Activated CD8-positive, alpha-beta memory T cell treated with anti-CD3 and anti-CD28 coated beads, Interleukin-2, amount 10 ng/mL, durations not matched to agents 7 days and 5 days (primary cell): Measurements from ENCODE around the gene ACSL5. TPM values are rescaled to one million over a fixed set of nuclear protein-coding genes. Genes with fewer than 3 reads are reported as not detected.

Experiments used
- ATAC-seq: fragments of 150-1000 bp; cut with Tn5 transposase; one replicate; pipeline ENCODE4 v1.10.0; 2021; ENCODE audit warnings: moderate library complexity
- CTCF ChIA-PET: fragments of 350-600 bp; sonication (Branson Sonifier 250); formaldehyde crosslinking; loops from one replicate; lab custom pipeline; 2021; ENCODE audit warnings: antibody characterized with exemption; lab: Charles Lee
- DNase-seq: peaks from one replicate; pipeline ENCODE4 v3.0.0-alpha.2; 2020
- H3K27ac Mint-ChIP-seq: one replicate; pipeline ENCODE4 v1.8.0; 2021; ENCODE audit warnings: mild to moderate bottlenecking, mixed read lengths
- H3K27me3 Mint-ChIP-seq: one replicate; pipeline ENCODE4 v1.8.0; 2021; ENCODE audit warnings: mixed read lengths
- H3K36me3 Mint-ChIP-seq: one replicate; pipeline ENCODE4 v1.8.0; 2021; ENCODE audit warnings: mild to moderate bottlenecking, mixed read lengths
- H3K4me1 Mint-ChIP-seq: one replicate; pipeline ENCODE4 v1.8.0; 2021; ENCODE audit warnings: mixed read lengths
- H3K4me3 Mint-ChIP-seq: one replicate; pipeline ENCODE4 v1.8.0; 2021; ENCODE audit warnings: mild to moderate bottlenecking, moderate library complexity, mixed read lengths
- H3K9me3 Mint-ChIP-seq: one replicate; pipeline ENCODE4 v1.8.0; 2022; ENCODE audit warnings: low read depth, mixed read lengths
- total RNA-seq, 2 experiments: library from RNA; stranded (reverse); gene quantifications; one replicate each; pipeline ENCODE4 v1.2.3, GENCODE V29; 2021

The ACSL5 gene
- total RNA-seq, 2 experiments from 2014 or later: 58.1 to 64.4 TPM

- DNase-seq (no peak), ATAC-seq (no peak)
- Mint-ChIP-seq H3K4me1 (no peaks in the 10 kb centered on the region), H3K27ac (no peak overlapping the region), H3K27me3 (no peaks in the 10 kb centered on the region), H3K4me3 (no peak overlapping the region), H3K9me3 (no peaks in the 10 kb centered on the region), H3K36me3 (peaks cover 59% of the 10 kb centered on the region)
- CTCF ChIA-PET: interaction anchor here (1.8 kb wide), 1 partner anchor 25 kb away, joined by 6 read pairs; no protein-coding TSS in a partner anchor
These were observed 35.8 kb downstream of the ACSL5 start for GRCh38 chr10:112409755-112410154.

GRCh38 chr10:112412696-112413095 lies 38.8 kb downstream of the ACSL5 start:
- H3K4me3 Mint-ChIP-seq: no peak overlapping the region
- peaks cover 55% of the 10 kb centered on the region for H3K36me3 Mint-ChIP-seq
- H3K27ac Mint-ChIP-seq: no peak overlapping the region
- CTCF ChIA-PET: no interaction called here
- DNase-seq (no peak), ATAC-seq (no peak)
- no peaks in the 10 kb centered on the region for H3K9me3 Mint-ChIP-seq
- H3K4me1 Mint-ChIP-seq: no peaks in the 10 kb centered on the region
- H3K27me3 Mint-ChIP-seq: no peaks in the 10 kb centered on the region

DNA sequence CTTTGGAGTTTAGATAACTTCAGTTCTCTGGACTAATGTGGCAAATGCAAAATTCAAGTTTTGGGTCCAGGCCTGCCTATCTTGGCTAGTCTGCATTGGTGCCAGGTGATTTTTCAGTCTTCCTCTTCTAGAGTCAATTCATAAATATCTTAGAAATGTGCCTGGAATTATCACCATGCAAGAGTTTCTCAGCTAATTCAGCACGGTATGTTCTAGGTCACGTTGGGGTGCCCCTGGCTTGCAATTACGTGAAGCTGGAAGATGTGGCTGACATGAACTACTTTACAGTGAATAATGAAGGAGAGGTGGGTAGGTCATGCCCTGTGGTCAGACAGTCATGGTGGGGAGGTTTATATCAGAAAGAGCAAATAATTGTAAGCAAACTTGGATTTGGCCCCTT lies 47.8 kb downstream of the ACSL5 start:
- Mint-ChIP-seq H3K36me3 (peaks cover 39% of the 10 kb centered on the region), H3K9me3 (no peaks in the 10 kb centered on the region), H3K27ac (no peak overlapping the region), H3K27me3 (no peaks in the 10 kb centered on the region), H3K4me3 (no peak overlapping the region), H3K4me1 (no peaks in the 10 kb centered on the region)
- ATAC-seq (no peak), DNase-seq (no peak)
- CTCF ChIA-PET: no interaction called here

DNA sequence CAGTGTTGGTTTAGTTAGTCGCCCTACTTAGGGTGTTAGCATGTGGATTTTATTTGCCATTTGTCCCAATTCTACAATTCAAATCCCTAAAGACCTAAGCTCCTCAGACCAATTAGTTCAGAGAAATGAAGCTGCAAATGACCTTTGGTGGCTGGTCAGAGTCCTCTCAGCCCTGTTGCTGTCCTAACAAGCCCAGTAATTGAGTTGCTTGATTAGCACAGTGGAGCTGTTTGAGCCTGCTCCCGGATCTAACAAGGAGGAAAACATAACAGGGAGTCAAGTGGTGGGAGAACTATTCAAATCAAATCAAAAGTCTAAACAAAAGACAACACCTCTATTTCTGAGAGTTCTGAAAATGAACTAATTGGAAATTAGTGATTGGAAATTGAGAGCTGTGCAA lies 50.7 kb downstream of the ACSL5 start:
- CTCF ChIA-PET: interaction anchor here (1.8 to 1.9 kb wide), 2 partner anchors 8 to 11 kb away, joined by 6 to 7 read pairs; no protein-coding TSS in a partner anchor
- no peaks in the 10 kb centered on the region for H3K4me1 Mint-ChIP-seq
- H3K36me3 Mint-ChIP-seq: peaks cover 43% of the 10 kb centered on the region
- no peak overlapping the region for H3K27ac Mint-ChIP-seq
- no peak overlapping the region for H3K4me3 Mint-ChIP-seq
- DNase-seq: no peak
- no peaks in the 10 kb centered on the region for H3K27me3 Mint-ChIP-seq
- ATAC-seq: no peak
- no peaks in the 10 kb centered on the region for H3K9me3 Mint-ChIP-seq

- H3K27ac Mint-ChIP-seq: no peak overlapping the region
- H3K36me3 Mint-ChIP-seq: peaks cover 43% of the 10 kb centered on the region
- no peaks in the 10 kb centered on the region for H3K9me3 Mint-ChIP-seq
- ATAC-seq (no peak), DNase-seq (no peak)
- no peaks in the 10 kb centered on the region for H3K4me1 Mint-ChIP-seq
- CTCF ChIA-PET: interaction anchor here (1.0 to 1.9 kb wide), 6 partner anchors 8 to 91 kb away, joined by 3 to 7 read pairs (median 4); no protein-coding TSS in a partner anchor
- no peak overlapping the region for H3K4me3 Mint-ChIP-seq
- no peaks in the 10 kb centered on the region for H3K27me3 Mint-ChIP-seq
These were observed 52.2 kb downstream of the ACSL5 start for GRCh38 chr10:112426111-112426510.

DNA sequence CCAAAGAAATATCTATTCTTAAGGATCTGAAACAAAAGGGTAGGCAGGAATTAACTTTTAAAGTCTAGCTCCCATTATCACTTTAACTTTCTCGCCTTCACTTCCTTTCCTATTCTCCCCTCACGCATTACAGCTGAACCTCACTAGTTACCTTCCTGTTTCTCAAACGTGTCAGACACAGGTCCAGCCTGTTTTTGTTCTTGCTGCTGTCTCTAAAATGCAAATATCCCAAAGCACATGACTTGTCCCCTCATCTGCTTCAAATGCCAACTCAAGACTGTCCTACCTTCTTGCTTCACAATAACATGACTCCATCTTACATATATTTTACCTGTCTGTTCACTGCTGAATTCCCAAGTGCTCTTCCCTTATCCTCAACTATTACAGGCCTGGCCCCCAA lies 55.2 kb downstream of the ACSL5 start:
- no peaks in the 10 kb centered on the region for H3K27me3 Mint-ChIP-seq
- peaks cover 42% of the 10 kb centered on the region for H3K36me3 Mint-ChIP-seq
- no peak overlapping the region for H3K4me3 Mint-ChIP-seq
- no peaks in the 10 kb centered on the region for H3K9me3 Mint-ChIP-seq
- no peak for DNase-seq
- CTCF ChIA-PET: interaction anchor here (1.0 to 1.1 kb wide), 2 partner anchors 11 to 12 kb away, joined by 3 to 4 read pairs; no protein-coding TSS in a partner anchor
- ATAC-seq: no peak
- peak overlapping the region; percentile 62 for H3K27ac Mint-ChIP-seq
- H3K4me1 Mint-ChIP-seq: no peaks in the 10 kb centered on the region

GRCh38 chr10:112429654-112430230 lies 55.8 kb downstream of the ACSL5 start:
- H3K27me3 Mint-ChIP-seq: no peaks in the 10 kb centered on the region
- H3K36me3 Mint-ChIP-seq: peaks cover 41% of the 10 kb centered on the region
- no peak for ATAC-seq
- peak overlapping the region; percentile 62 for H3K27ac Mint-ChIP-seq
- H3K4me1 Mint-ChIP-seq: no peaks in the 10 kb centered on the region
- H3K9me3 Mint-ChIP-seq: no peaks in the 10 kb centered on the region
- H3K4me3 Mint-ChIP-seq: no peak overlapping the region
- CTCF ChIA-PET: interaction anchor here (1.0 to 1.1 kb wide), 2 partner anchors 10 to 12 kb away, joined by 3 to 4 read pairs; no protein-coding TSS in a partner anchor
- no peak for DNase-seq

DNA sequence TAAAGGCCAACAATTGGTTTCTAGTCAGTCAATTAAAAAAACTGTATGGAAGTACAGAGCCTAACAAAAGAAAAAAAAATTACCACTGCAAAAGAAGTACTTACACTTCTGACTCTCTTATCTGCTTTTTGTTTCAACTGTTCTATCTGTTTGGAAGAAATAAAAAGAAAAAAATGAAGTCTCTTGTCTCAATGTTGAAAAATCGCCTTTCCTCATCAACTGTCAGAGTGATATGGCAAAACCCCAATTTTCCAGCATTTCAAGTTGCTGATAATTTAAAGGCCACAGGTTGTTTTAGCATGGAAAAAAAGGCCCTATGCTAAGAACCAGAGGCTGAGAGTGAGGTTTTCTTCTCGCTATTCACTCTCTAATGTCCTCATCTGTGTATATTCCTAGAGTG lies 59.2 kb downstream of the ACSL5 start:
- Mint-ChIP-seq H3K27ac (no peak overlapping the region), H3K36me3 (peaks cover 25% of the 10 kb centered on the region), H3K4me1 (no peaks in the 10 kb centered on the region), H3K4me3 (no peak overlapping the region), H3K27me3 (no peaks in the 10 kb centered on the region), H3K9me3 (no peaks in the 10 kb centered on the region)
- ATAC-seq (no peak), DNase-seq (no peak)
- CTCF ChIA-PET: no interaction called here

DNA sequence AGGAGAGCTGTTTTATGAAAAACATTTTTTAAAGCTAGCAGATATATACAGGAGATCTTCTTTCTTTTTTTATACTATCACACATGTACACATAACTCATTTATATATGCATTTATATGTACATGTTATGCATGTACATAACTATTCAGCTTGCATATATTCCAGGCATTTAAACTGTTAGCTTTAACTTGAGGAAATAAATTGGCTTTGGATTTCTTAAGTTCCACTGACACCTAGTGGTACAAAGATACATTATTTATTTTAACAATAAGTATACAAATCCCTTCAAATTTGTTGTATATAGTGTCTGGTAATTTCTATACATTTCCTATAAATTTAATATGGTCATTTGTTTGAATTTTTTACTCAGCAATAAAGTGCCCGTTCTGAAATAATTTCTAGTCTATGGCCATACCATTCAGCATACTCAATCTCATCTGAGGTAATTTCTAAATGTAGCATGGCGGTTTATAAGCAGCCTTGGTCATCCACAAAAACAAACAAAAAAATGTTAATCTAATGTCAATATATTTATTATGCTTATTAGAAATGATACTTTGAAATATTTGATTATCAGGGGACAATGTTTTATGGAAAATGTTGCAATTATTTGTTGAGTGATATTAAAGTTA lies 61.2 kb downstream of the ACSL5 start:
- Mint-ChIP-seq H3K27ac (no peak overlapping the region), H3K36me3 (peaks cover 24% of the 10 kb centered on the region), H3K9me3 (no peaks in the 10 kb centered on the region), H3K4me1 (no peaks in the 10 kb centered on the region), H3K27me3 (no peaks in the 10 kb centered on the region), H3K4me3 (no peak overlapping the region)
- no peak for ATAC-seq
- CTCF ChIA-PET: interaction anchor here (0.7 to 3.4 kb wide), 16 partner anchors 9 to 320 kb away, joined by 3 to 14 read pairs (median 5); partner anchors contain the start of genes VTI1A and ZDHHC6
- DNase-seq: no peak

- no peak overlapping the region for H3K27ac Mint-ChIP-seq
- CTCF ChIA-PET: no interaction called here
- no peaks in the 10 kb centered on the region for H3K9me3 Mint-ChIP-seq
- DNase-seq: no peak
- peaks cover 22% of the 10 kb centered on the region for H3K4me1 Mint-ChIP-seq
- no peak overlapping the region for H3K4me3 Mint-ChIP-seq
- no peaks in the 10 kb centered on the region for H3K27me3 Mint-ChIP-seq
- peaks cover 30% of the 10 kb centered on the region for H3K36me3 Mint-ChIP-seq
- no peak for ATAC-seq
These were observed 64.4 kb downstream of the ACSL5 start for GRCh38 chr10:112438356-112438755.

GRCh38 chr10:112441520-112441919 lies 67.6 kb downstream of the ACSL5 start:
- peaks cover 37% of the 10 kb centered on the region for H3K36me3 Mint-ChIP-seq
- ATAC-seq (no peak), DNase-seq (no peak)
- H3K9me3 Mint-ChIP-seq: no peaks in the 10 kb centered on the region
- no peak overlapping the region for H3K4me3 Mint-ChIP-seq
- peaks cover 48% of the 10 kb centered on the region for H3K4me1 Mint-ChIP-seq
- peak overlapping the region; percentile 16 for H3K27ac Mint-ChIP-seq
- no peaks in the 10 kb centered on the region for H3K27me3 Mint-ChIP-seq
- CTCF ChIA-PET: interaction anchor here (1.1 kb wide), 2 partner anchors 10 to 44 kb away, joined by 3 read pairs; no protein-coding TSS in a partner anchor

- CTCF ChIA-PET: interaction anchor here (1.1 kb wide), 1 partner anchor 10 kb away, joined by 3 read pairs; no protein-coding TSS in a partner anchor
- H3K27me3 Mint-ChIP-seq: no peaks in the 10 kb centered on the region
- peaks cover 48% of the 10 kb centered on the region for H3K4me1 Mint-ChIP-seq
- ATAC-seq (peak; percentile 29), DNase-seq (no peak)
- H3K4me3 Mint-ChIP-seq: peak overlapping the region; percentile 41
- peak overlapping the region; percentile 76 for H3K27ac Mint-ChIP-seq
- peaks cover 39% of the 10 kb centered on the region for H3K36me3 Mint-ChIP-seq
- no peaks in the 10 kb centered on the region for H3K9me3 Mint-ChIP-seq
These were observed 68.1 kb downstream of the ACSL5 start for GRCh38 chr10:112442063-112442462.

- no peaks in the 10 kb centered on the region for H3K27me3 Mint-ChIP-seq
- H3K36me3 Mint-ChIP-seq: peaks cover 29% of the 10 kb centered on the region
- CTCF ChIA-PET: interaction anchor here (1.0 to 2.8 kb wide), 5 partner anchors 10 to 71 kb away, joined by 3 to 17 read pairs (median 10); no protein-coding TSS in a partner anchor
- ATAC-seq (no peak), DNase-seq (no peak)
- H3K27ac Mint-ChIP-seq: peak overlapping the region; percentile 94
- peak overlapping the region; percentile 93 for H3K4me3 Mint-ChIP-seq
- H3K9me3 Mint-ChIP-seq: no peaks in the 10 kb centered on the region
- H3K4me1 Mint-ChIP-seq: peaks cover 58% of the 10 kb centered on the region
These were observed 72.3 kb downstream of the ACSL5 start for GRCh38 chr10:112446055-112446854.
